Breast epithelium (tissue), 3 donors: ENCODE data around the gene POLH.

Experiments
- POLR2A ChIP-seq: fragments of 450-650 bp; IDR thresholded peaks from one replicate; pipeline ENCODE4 v1.6.1; 2016; ENCODE audit warnings: antibody characterized with exemption, mild to moderate bottlenecking, moderate library complexity
- POLR2AphosphoS5 ChIP-seq, 3 donors: sonication (generic); formaldehyde crosslinking; IDR thresholded peaks; one replicate each; pipeline ENCODE4 v1.6.1; 2017; ENCODE audit warnings: antibody characterized with exemption in 3 of 3

DNA sequence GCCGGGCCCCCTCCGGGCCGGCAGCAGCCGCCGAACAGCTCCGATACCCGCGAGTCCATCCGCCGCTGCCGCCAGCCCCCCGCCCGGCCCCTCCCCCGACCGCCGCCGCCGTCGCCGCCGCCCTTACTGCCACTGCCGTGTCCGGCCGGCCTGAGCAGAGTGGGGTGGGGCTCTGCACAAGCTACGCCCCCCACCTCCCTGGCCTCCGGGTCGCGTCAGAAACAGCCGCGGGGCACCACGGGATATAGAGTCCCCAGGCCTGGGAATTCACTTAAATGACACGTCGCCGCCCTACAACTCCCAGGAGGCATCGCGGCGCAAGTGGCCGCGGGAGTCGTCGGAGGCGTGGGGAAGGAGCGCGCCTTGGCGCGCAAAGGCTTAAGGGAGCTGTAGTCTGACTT is 53.1 kb downstream of the POLH start, which contains the start of gene GTPBP2:
- TF ChIP-seq POLR2AphosphoS5 (IDR thresholded peaks at IDR 0.05), result peak; percentile 7 to 69 (median 67)
- no peak for TF ChIP-seq POLR2A
